ENCODE measurements around the gene TENM4.

GRCh38 chr11:79151396-79151795 lies 289.4 kb downstream of the TENM4 start:
- TF ChIP-seq SP1 (IDR thresholded peaks at IDR 0.05; ENCODE audit: low read depth, low read length) (no peak), JUN (IDR thresholded peaks at IDR 0.05; ENCODE audit: low read depth, low read length) (no peak), EZH2 (IDR thresholded peaks at IDR 0.05; ENCODE audit: low read depth, low read length, severe bottlenecking) (no peak), POLR2A (IDR thresholded peaks at IDR 0.05; ENCODE audit: control extremely low read depth in 1 of 2, low read depth in 2 of 2, low read length in 2 of 2) (no peak), CREB1 (IDR thresholded peaks at IDR 0.05) (no peak), NRF1 (IDR thresholded peaks at IDR 0.05; ENCODE audit: low read depth, low read length) (no peak), EGR1 (IDR thresholded peaks at IDR 0.05; ENCODE audit: borderline replicate concordance, low read depth, low read length) (no peak)
- TF ChIP-seq, protein P1, sequence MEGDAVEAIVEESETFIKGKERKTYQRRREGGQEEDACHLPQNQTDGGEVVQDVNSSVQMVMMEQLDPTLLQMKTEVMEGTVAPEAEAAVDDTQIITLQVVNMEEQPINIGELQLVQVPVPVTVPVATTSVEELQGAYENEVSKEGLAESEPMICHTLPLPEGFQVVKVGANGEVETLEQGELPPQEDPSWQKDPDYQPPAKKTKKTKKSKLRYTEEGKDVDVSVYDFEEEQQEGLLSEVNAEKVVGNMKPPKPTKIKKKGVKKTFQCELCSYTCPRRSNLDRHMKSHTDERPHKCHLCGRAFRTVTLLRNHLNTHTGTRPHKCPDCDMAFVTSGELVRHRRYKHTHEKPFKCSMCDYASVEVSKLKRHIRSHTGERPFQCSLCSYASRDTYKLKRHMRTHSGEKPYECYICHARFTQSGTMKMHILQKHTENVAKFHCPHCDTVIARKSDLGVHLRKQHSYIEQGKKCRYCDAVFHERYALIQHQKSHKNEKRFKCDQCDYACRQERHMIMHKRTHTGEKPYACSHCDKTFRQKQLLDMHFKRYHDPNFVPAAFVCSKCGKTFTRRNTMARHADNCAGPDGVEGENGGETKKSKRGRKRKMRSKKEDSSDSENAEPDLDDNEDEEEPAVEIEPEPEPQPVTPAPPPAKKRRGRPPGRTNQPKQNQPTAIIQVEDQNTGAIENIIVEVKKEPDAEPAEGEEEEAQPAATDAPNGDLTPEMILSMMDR (IDR thresholded peaks at IDR 0.05; ENCODE audit: control extremely low read depth in 1 of 3, insufficient read depth in 1 of 3, low read depth in 1 of 3, low read length in 3 of 3): no peak
